Activated CD4-positive, alpha-beta T cell treated with anti-CD3 and anti-CD28 coated beads for 48 hours (primary cell): Measurements from ENCODE around the gene NSDHL.
"Not testable (repeated sequence)": the region's sequence is repeated elsewhere in the genome, so short reads cannot be mapped to it uniquely, and the experiment has no call there.

Experiments used
- DNase-seq: peaks from one replicate; pipeline ENCODE4 v3.0.0-alpha.2; 2020

Gene NSDHL

DNA sequence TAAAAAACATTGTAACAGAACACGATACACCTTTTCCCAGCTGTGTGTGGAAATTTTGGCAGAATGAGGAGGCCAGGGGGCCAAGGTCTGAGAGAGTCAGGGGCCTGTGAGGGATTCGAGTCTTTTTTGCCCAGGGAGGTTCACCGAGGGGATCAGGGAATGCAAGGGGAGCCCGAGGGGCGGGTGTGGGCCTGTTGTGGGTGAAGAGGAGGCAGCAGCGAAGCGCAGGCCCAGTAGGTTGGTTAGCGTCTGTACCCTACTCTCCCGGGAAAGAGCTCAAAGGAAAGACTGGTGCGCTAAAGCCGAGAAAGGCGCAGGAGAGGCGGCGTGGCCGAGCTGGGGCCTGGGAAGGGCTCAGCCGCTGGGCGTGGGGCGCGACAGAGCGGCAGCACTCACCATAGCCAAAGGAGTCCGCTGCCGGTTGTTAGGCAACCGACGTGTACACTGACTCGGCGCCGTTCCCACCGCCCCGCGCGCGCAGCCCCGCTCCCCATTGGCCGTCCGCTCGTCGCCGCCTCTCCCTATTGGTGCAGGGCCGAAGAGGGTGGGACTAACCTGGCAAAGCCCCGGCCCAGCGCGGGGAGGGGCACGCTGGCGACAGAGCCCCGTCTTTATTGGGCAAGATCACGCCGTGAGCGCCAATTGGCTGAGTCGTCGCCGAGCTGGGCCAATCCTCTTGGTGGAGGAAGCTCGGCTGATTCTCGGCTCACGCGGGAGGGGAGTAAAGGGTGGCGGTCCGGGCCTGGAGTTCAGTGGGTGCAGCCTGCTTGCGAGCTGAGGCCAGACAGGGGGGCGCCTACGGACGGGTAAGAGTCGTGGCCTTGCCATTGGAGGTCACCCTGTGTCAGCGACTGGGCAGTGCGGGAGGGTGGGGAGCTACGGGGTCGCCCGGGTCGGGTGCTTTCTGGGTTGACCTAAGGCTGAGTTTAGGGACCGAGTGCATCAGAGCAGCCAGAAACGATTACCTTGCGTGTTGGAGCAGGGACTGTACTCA lies at the start of gene NSDHL, which contains the start of gene CETN2:
Gene NSDHL (plus strand): TSS at position 752 of the 994 bp plus-strand sequence. CDS start 15,262 bp downstream, outside the sequence.
Gene CETN2 (minus strand): TSS at position 446 of the 994 bp plus-strand sequence. CDS start 47 bp downstream, at position 399.
- DNase-seq, result peak; percentile 95

DNA sequence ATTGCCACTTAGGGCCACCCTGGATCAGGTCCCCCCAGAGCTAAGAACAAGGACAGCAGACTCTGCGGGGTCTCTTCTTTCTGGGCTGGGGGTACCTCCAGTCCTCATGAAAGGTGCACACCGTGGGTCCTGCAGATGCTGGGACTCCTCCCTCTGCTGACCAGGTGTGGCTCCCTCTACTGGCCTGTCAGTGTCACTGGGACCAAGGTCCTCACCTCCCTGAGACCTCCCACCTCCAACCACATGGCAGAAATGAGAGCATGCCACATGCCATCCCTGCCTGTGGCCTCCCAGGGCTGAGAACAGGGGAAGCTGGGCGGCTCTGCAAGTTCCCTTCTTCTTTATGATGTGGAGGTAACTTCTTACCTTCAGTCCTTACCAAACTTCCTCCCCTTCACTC lies 43.8 kb upstream of the NSDHL start:
- DNase-seq, result not testable (repeated sequence)

- DNase-seq, result no peak
These were observed 31.9 kb upstream of the NSDHL start for GRCh38 chrX:152798945-152799344.

DNA sequence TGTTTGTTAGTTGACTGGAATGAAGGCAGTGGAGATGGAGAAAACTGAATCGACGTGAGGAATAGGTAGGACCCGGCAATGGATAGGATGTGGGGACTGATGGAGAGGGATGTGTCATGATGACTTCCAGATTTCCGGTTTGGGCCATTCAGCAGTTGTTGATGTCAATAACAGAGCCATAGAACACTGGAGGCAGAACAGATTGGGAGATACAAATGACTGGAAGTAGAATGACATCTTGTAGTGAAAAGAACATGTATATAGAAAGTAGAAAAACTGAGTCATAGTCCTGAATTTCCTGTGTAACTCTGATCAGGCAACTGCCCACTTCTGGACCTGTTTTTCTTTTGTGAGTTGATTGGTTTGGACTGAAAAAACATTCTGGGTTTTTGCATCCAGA lies 24.8 kb upstream of the NSDHL start:
- DNase-seq, result no peak

GRCh38 chrX:152810403-152810802 lies 20.5 kb upstream of the NSDHL start:
- DNase-seq, result no peak

DNA sequence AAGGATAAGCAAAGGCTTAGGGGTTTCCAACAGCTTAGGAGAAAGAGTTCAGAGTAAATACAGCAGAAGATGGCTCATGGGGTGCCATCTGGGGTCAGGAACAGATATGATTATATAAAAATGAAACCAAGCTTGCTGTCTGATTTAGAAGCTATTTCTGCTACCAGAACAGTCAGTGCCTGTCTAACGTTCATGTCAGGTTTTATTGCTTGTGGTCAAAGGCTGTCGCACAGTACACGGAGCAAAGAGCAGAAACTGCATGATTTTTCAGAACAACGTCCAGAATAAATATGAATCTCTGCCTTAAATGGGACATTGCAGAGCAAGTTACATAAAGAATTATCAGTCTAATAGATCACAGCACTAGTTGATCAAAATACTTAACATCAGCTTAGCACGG lies 17.7 kb upstream of the NSDHL start:
- no peak for DNase-seq

DNA sequence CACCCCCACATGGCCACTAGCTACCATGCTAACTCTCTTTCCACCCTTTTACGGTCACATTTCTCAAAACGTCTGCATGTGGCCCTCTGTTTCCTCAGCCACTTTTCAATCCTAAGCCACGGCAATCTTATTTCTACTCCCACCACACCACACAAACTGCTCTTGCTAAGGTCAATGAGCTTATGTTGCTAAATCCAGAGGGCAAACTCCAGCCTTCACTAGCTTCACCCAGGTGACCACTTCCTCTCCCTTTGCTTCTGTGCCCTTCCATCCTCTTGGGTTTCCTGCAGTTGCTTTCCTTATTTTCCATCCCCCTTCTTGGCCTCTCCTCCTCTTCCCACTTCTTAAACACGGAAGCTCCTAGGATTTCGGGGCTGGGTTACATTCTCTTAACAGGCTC lies 16.8 kb upstream of the NSDHL start:
- DNase-seq, result no peak

DNA sequence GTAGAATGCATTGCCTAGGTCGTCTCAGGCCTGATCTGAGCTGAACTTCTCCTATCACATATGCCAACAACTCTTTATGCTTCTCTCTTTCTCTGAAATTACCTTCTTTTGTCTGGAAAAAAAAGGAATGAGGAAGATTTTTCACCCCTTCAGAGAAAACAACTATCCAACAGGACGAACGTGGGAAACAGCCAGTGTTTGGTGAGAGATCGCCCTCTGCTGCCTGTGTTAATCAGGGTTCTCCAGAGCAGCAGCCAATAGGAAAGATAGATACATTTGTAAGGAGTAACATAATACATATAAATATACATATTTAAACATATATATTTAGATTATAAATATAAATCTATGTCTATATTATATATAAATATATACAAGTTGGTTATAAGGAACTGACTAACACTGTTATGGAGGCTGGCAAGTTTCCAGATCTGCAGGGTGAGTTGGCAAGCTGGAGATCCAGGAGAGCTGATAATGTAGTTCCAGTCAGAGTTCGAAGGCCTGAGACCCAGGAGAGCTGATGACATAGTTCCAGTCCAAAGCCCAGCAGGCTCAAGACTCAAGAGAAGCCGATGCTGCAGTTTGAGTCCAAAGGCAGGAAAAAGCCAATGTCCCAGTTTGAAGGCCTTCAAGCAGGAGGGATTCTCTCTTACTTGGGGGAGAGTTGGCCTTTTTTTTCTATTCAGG lies 13.6 kb upstream of the NSDHL start:
- DNase-seq, result peak; percentile 23

DNA sequence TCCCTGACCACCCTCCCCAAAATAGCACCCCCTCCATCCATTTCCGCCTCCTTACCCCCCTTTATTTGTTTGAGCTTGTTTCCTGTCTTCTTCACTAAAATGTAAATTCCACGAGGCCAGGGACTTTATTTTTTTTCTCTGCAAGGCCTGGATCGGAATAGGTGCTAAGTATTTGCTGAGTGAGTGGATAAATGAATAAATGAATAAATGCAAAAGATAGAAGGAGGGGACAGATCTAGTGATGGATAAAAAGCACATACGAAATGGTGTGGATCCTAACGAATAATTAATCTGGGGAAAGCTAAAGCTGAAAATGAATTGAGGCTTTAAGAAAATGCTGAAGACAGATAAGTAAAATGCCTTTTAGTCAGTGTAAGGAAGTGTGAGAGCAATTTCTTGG lies 12.5 kb upstream of the NSDHL start:
- no peak for DNase-seq

GRCh38 chrX:152819266-152819665 lies 11.6 kb upstream of the NSDHL start:
- DNase-seq, result no peak

GRCh38 chrX:152819732-152820131 lies 11.1 kb upstream of the NSDHL start:
- DNase-seq, result no peak

- DNase-seq, result peak; percentile 18
These were observed 9.6 kb upstream of the NSDHL start for GRCh38 chrX:152821145-152821765.

- no peak for DNase-seq
These were observed 8.3 kb upstream of the NSDHL start for GRCh38 chrX:152822383-152823086.

- no peak for DNase-seq
These were observed 7.2 kb upstream of the NSDHL start for GRCh38 chrX:152823657-152824056.

DNA sequence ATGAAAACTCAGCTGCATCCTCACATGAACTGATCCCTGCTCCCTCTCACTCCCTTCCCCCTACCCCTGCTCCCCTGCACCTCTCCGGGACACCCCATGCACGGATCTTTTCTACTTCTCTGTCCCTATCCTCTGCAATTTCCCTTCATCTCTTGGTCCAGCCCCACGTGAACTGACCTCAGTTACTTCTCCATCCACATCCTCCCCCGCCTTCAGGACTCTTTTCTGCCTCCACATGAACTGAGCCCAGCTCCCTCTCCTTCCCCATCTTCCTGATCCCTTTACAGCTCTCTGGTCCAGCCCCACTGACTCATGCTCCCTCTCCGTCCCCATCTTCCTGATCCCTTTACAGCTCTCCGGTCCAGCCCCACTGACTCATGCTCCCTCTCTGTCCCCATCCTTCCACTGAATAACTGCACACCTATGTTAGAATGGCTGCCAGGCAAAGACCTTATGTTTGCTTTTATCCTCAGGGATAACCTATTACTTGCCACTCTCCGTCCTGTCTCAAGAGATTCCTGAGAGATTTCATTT lies 6.0 kb upstream of the NSDHL start:
- DNase-seq, result no peak

GRCh38 chrX:152831391-152831790 lies 528 bp downstream of the NSDHL start:
- DNase-seq, result no peak

DNA sequence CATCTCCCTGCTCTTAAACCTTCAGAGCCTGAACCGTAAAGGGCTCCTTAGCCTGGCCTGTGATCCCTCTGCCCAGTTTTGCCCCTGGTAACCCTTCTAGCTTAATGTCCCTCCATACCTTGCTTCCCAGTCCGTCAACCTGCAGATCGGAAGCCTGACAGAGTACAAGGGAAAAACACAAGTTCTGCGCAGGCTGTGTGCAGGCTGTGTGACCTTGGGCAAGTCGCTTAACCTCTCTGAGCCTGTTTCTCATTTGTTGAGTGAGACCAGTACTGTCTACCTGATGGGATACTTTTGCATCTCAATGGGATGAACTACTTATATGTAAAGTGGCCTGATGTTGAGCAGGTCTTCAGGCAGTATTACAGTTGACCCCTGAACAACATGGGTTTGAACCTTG lies 1.7 kb downstream of the NSDHL start:
- no peak for DNase-seq

DNA sequence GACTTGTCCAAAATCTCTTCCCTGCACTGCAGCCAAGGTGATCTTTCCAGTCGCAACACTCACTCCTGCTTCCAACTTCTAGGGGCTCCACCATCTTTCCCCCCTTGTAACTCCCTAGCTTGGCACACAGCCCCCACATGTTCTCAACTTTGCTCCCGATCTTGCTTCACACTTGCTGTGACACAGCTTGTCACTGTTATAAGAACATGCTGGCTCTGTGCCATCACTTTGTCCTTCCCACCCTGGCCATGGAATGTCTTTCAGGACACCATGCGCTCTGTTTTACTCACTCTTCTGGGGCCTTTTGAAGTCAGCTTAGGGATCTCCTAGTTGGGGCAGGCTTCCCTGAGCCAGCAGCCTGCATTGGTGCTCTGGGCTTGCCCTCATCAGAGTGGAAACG lies 2.5 kb downstream of the NSDHL start:
- DNase-seq, result no peak

DNA sequence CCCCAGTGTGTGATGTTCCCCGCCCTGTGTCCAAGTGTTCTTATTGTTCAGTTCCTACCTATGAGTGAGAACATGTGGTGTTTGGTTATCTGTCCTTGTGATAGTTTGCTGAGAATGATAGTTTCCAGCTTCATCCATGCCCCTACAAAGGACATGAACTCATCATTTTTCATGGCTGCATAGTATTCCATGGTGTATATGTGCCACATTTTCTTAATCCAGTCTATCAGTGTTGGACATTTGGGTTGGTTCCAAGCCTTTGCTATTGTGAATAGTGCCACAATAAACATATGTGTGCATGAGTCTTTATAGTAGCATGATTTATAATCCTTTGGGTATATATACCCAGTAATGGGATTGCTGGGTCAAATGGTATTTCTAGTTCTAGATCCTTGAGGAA lies 4.6 kb downstream of the NSDHL start:
- not testable (repeated sequence) for DNase-seq

DNA sequence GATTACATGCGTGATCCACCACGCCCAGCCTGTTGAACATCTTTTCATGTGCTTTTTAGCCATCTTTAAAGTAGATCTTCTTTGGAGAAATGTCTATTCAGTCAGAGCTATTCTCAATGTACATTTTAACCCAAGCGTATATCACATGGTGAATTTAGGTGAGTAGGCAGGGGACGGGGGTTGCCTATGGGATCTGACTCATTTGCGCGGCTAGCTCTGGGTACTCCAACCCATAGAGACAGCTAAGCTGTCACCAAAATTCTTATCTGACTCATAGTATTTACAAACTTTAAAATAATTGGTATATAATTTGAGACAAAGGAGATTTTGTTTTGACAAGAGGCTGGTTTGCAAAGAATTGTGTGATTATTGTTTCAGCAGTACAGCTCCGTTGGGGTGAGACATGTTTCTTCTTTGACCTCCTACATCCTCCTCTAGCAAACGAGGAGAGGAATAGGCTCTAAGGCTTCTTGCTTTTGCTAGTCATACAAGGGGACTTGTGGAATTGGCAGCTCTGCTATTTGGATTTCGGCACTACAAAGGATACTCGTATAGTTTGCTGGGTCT lies 12.0 kb downstream of the NSDHL start:
- DNase-seq, result no peak

- DNase-seq, result no peak
These were observed 13.0 kb downstream of the NSDHL start for GRCh38 chrX:152843852-152844251.

DNA sequence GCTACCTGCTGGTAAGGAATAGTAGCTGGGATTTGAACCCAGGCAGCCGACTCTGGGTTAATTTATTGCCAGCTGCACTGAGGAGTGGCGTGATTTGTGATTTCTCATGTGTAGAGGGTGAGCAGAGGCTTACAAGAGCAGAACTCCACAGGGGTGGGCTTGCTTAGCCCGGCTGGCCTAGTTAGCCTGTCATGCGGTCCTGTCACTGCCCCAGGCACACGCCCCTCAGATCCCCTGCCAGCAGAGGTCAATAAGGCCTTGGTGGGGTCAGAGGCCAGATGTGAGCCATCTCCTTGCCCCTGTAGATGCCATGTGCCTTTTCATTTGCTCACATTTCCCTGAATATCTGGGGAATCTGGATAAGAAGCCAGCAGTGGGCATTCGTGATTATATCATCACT lies 13.4 kb downstream of the NSDHL start:
- no peak for DNase-seq
